GM12875 (cell line): ENCODE data around the gene DZANK1.
"Not testable (repeated sequence)": the region's sequence is repeated elsewhere in the genome, so short reads cannot be mapped to it uniquely, and the experiment has no call there.

Experiments
- H3K4me3 ChIP-seq: one replicate; pipeline ENCODE4 v1.5.1; 2011; ENCODE audit warnings: low read depth, low read length, control low read depth
- CTCF ChIP-seq: IDR thresholded peaks from 2 replicates; pipeline ENCODE4 v1.5.1; 2011; ENCODE audit warnings: low read depth, mild to moderate bottlenecking, control low read depth, inconsistent platforms, low read length, moderate library complexity, borderline replicate concordance; ENCODE audit not compliant: insufficient read depth

DZANK1 gene

DNA sequence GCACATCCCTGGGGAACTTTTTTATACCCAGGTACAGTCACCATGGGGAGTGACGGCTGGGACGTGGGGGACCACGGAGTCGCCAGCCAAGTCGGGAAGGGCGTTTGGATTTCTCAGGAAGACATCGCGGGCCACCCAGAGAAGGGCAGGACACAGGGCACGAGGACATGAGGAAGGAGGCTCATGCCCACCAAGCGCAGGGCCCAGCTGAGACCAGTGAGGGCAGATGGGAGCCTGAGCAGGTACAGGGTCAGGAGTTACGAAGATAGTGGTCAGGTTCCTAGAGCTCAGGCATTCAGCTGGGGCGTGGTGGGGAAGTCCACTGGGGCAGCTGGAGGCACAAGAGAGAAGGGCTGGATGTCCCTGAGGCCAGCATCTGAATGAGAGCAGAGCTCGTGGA, 103.9 kb downstream of the DZANK1 start:
- TF ChIP-seq CTCF: no peak
- H3K4me3 ChIP-seq: no peak overlapping the region

DNA sequence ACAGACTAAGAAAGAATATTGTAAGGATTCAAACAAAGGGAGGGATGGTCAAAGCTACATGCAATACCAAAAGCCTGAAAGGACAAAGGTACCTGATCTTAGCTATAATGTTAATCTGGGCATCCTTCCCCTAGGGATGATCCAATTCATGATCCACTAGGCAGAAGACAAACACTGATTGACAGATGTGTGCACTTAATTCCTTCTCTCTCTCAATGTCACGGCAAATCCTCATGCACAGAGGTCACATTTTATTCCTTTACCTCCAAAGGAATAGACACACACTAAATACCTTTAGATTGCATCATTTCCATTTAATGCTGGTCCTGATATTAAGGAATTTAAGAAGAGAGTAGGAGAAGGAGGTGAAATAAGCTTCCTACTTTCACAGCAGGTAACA, 105.2 kb downstream of the DZANK1 start:
- no peak overlapping the region for H3K4me3 ChIP-seq
- no peak for TF ChIP-seq CTCF

GRCh38 chr20:18360635-18361034, 106.2 kb downstream of the DZANK1 start:
- no peak overlapping the region for H3K4me3 ChIP-seq

DNA sequence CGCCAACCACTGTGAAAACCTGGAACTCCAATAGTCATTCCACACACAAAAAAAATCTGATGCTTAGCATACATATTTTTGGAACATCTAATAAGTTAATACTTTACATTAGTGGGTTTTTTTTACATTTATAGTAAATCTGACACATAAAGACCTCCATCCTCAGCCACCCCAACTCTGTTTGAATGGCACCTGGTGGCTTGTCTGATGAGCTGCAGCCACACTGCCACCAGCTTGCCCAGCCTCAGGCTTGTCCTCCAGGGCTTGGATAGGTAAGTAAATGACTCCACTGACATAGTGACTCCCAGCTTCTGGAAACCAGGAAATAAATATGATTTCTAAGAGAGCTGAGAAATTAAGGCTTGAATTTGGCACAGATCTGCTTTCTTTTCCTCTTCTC, 107.0 kb downstream of the DZANK1 start:
- TF ChIP-seq CTCF: no peak
- no peak overlapping the region for H3K4me3 ChIP-seq

More at GRCh38 chr20:18360635-18361034, 106.2 kb downstream of the DZANK1 start:
- TF ChIP-seq CTCF: no peak

DNA sequence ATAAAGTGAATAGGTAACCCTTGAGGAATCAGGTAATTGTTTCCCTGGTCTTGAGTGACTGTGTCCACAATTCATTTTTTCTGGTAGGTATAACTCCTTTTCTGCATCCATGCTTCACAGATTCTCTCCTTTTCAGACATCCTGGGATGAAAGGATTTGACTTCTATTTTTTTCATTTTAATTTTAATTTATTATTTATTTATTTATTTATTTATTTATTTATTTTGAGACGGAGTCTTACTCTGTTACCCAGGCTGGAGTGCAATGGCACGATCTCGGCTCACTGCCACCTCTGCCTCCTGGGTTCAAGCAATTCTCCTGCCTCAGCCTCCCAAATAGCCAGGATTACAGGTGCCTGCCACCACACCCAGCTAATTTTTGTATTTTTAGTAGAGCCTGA, 117.1 kb downstream of the DZANK1 start:
- H3K4me3 ChIP-seq: not testable (repeated sequence)
